AG09319 (cell line): ENCODE data around the gene NUP133.

ENCODE experiments used
- DNase-seq: peaks from one replicate; pipeline ENCODE4 v3.0.0-alpha.2; 2010; ENCODE audit warnings: low read depth; ENCODE audit errors: extremely low read depth
- TF ChIP-seq, protein P1 (sequence below): IDR thresholded peaks from 2 replicates; pipeline ENCODE4 v1.5.1; 2011; ENCODE audit warnings: low read depth, mild to moderate bottlenecking, inconsistent platforms, low read length, moderate library complexity

NUP133 gene

DNA sequence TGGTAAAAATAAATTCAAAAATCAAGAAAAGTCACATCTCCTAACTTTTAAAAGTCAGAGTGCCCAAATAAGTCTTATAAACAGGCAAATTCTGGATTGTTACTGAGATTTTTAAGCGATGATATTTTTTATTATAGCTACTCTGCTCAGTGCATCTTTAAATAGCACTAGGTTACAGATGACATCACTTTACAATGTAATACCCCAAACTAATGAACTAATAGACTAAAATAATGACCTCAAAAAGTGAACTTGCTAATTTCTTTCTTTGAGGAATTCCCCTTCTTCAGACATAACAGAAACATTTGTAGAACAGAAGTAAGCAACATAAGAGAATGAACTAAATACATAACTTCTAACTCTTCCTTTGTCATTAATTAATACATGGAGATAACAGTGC is 41.3 kb downstream of the NUP133 start:
- no peak for DNase-seq
- TF ChIP-seq, protein P1, sequence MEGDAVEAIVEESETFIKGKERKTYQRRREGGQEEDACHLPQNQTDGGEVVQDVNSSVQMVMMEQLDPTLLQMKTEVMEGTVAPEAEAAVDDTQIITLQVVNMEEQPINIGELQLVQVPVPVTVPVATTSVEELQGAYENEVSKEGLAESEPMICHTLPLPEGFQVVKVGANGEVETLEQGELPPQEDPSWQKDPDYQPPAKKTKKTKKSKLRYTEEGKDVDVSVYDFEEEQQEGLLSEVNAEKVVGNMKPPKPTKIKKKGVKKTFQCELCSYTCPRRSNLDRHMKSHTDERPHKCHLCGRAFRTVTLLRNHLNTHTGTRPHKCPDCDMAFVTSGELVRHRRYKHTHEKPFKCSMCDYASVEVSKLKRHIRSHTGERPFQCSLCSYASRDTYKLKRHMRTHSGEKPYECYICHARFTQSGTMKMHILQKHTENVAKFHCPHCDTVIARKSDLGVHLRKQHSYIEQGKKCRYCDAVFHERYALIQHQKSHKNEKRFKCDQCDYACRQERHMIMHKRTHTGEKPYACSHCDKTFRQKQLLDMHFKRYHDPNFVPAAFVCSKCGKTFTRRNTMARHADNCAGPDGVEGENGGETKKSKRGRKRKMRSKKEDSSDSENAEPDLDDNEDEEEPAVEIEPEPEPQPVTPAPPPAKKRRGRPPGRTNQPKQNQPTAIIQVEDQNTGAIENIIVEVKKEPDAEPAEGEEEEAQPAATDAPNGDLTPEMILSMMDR = no peak

- no peak for DNase-seq
- TF ChIP-seq, protein P1 = no peak
Observed at GRCh38 chr1:229464672-229465071, 43.5 kb downstream of the NUP133 start.

DNA sequence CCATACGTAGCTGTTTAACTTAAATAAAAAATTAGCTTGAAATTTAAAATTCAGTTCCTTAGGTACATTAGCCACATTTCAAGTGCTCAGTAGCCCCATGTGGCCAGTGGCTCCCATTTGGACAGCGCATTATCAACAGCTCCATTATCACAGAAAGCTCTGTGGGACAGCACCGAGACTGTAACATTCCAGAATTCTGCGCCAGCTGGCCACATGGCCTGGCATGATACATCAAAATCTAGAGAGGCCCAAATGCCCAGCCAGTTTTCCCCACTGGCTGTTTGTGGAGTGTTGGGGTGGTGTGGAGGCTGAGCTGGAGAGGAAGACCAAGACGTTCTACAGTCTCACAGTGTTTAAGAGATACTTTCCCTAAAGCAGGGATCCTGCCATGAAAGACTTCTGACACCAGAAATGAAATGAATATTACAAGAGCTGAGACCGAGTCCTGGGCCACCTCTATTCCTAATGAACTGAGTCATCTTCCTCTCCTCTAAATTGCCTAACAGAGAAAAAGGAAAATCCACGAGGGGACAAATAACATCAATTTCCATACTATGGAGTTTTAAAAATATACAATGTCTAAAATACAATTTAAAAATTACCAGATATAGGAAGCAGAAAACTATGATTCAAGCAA is 47.0 kb downstream of the NUP133 start:
- TF ChIP-seq, protein P1 = no peak
- no peak for DNase-seq

DNA sequence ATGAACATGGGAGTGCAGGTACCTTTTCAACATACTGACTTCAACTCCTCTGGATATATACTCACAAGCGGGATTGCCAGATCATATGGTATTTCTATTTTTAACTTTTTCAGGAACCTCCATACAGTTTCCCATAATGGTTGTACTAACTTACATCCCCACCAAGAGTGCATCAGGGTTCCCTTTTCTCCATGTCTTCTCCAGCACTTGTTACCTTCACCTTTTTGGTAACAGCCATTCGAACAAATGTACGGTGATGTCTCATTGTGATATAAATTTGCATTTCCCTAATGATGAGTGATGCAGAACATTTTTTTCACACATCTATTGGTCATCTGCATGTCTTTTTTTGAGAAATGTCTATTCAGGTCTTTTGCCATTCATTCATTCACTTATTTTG is 48.3 kb downstream of the NUP133 start:
- no peak for DNase-seq
- TF ChIP-seq, protein P1 = no peak

DNA sequence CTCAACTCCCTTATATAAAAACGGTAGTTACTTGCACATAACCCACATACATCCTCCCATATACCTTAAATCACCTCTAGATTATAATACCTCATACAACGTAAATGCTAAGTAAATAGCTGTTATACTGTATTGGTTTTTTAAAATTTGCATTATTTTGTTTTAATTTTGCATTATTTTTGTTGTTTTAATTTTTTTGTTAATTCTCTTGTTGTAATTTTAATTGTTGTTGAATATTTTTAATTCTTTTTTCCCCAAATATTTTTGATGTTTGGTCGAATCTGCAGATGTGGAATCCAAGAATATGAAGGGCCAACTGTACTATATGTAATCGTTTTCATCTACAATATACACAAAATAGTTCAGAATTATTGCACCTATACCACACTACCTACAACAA is 50.7 kb downstream of the NUP133 start:
- DNase-seq = no peak
- TF ChIP-seq, protein P1 = no peak

DNA sequence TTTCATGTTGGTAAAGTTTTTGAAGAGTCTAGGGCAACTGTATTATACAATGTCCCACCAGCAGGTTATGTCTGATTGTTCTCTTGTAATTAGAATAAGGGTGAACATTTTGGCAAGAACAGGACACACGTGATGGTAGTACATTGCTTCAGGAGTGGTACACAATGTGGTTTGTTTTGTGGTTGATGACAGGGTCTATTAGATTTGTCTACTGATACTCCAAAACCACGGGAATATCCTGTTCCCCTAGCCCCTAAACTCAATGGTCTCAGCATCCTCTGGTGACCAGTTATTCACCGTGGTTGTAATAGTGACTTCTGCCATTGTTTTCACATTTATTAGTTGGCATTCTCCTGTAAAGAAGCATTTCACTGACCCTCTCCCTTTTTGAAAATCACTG is 52.1 kb downstream of the NUP133 start:
- TF ChIP-seq, protein P1 = no peak
- DNase-seq = no peak

DNA sequence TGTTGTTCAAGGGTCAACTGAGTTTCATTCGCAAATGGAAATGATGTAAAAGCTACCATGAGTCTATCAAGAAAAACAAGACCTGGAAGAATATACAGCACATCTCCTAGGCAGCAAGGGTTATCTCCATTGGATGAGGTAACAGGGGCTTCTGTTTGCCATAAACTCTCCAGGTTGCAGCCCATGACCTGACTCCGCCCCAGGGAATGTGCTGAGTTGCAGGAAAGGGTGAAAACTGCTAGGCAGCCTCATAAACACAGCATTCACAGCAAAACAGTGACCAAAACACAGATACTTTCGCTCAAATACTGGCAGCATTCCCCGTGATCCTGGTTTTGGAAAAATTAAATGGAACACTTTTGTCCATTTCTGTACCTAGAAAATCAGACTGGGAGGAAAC is 54.1 kb downstream of the NUP133 start:
- TF ChIP-seq, protein P1 = no peak
- no peak for DNase-seq
